GM12873 (cell line): ENCODE data around the gene CCT7.

Source experiments
- CTCF ChIP-seq: IDR thresholded peaks from 2 replicates; pipeline ENCODE4 v1.5.1; 2012; ENCODE audit warnings: low read depth, mild to moderate bottlenecking, moderate library complexity, low read length, control low read depth; ENCODE audit not compliant: insufficient read depth; ENCODE audit errors: missing control alignments

Gene CCT7

DNA sequence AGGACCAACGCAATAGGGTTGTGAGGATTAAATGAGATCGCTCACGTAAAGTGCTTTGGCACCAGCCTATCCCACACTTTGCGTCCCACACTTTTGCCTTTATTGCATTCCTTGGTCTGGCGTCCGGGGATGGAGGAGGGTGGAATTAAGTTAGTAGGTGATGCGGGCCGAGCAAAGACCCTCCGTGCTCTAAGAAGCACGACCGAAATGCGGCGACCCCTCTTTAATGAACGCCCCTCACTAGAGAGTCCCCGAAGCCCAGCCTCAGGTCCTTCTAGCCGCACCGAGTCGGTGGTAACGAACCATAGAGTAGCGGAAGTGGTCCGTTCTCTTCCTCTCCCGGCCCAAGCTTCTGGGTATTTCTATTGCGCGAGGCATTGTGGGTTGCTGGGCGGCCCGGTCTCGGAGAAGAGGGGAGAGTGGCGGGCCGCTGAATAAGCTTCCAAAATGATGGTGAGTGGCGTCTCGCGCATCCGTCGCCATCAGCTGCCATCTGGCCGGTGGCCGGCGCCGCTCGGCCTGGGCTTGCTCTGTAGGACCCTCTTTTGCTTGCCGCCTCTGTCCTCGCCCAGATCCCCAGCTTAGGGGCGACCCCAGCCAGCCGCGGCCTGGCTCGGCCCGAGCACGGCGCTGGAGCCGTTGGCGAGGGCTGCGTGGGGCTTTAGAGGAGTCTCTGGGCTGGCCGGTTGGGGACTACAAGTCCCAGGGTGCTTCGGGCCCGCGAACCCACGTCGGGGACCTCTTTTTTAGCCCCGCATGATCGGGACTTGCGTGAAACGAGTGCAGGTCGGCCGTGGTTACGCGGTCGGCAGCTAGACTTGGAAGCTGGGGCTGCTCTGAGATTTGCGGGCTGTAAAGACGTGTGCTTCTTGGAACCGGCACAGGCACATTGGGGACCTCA, at the start of gene CCT7:
TSS of gene CCT7 (plus strand) at position 377 of the 901 bp plus-strand sequence. CDS start at position 448, 71 bp downstream.
- no peak for TF ChIP-seq CTCF

DNA sequence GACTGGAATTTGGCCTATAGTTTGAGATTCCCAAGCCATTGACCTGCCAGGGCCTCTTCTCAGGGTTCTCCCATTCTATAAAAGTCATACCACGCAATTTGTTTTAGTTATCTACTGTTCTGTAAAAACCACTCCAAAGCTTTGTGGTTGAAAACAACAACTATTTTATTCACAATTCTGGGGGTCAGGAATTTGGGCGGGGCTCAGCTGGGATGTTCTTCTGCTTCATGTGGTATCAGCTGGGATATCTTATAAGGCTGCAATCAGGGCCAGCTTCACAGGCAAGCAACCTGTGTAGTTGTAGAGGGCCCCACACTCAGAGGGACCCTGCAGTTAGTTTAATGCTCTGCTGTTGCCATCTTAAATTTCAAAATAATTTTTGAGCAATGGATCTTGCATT, 48.1 kb upstream of the CCT7 start:
- no peak for TF ChIP-seq CTCF

DNA sequence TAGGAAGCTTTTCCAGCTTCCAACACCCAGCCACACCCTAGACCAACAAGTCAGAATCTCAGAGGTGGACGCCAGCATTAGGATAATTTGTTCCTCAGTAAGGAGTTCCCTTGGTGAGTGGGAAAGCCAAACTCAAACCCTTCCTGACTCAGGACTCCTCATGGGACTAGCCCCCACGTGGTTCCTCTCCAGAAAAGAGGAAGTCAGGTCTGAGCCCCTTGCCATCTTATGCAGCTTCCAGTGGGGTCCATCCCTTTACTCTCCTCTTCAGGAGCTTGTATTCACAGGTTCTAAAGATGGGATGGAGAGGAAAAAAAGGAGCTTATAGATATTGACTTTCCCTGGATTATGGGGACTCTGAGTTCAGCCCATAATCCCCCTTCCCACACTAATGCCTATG, 46.6 kb upstream of the CCT7 start:
- TF ChIP-seq CTCF = no peak

DNA sequence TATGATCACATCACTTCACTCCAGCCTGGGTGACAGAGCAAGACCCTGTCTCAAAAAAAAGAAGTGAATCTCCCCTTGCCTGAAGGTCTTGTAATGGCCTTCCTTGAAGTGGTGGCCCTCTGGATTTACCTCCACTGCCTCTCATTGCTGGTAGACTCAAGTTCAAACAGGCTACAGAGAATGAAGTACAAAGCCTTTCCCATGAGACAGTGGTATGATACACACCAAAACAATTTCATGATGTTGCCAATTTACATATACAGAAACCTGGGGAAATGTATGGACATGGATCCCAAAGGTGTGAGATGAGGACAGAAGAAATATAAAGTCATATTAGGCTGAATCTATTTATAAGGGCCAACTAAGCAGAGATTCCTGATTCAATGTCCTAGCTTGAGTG, 36.5 kb upstream of the CCT7 start:
- TF ChIP-seq CTCF = no peak

- no peak for TF ChIP-seq CTCF
These were observed 31.7 kb upstream of the CCT7 start, which contains the start of gene NOTO for GRCh38 chr2:73202156-73203054. TSS of gene NOTO (plus strand) at chr2:73202574. CDS start at chr2:73202667, 93 bp downstream.

DNA sequence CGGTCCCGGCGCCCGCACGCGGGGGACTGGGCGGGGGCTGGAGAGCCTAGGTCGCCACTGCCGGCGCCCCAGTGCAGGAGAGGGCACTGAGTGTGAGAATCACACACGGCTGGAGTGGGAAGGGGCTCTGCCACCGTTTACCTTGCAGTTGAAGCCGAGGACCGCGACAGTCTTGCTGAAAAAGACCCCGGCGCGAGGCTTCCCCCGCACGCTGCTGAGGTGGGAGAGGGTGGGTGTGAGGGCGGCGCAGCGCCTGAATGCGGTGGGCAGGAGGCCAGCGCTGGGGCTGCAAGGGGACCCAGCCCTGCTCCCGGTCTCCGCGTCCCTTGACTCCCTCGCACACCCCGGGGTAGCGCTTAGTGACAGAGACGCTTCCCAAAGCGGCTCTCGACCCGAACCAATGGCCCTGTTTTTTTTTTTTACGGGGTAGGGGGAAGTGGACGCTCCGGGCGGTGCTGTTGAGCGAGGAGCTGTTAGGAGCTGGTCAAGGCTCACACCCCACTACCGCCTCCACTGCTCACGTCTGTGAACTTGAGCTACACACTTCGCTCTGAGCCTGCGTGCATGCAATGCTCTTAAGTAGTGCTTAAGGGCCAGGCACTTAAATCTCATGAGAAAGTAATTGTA, 30.9 kb upstream of the CCT7 start:
- TF ChIP-seq CTCF = no peak
